HCT116 (cell line): ENCODE results near the gene CHN1. TPM values are rescaled to one million over a fixed set of nuclear protein-coding genes. Genes with fewer than 3 reads are reported as not detected.

Experiments used
- ATAC-seq: fragments of 200-7000 bp; cut with Tn5 transposase; 2 replicates; pipeline ENCODE4 v1.9.1; 2020; ENCODE audit warnings: mild to moderate bottlenecking, moderate library complexity
- BruUV-seq: library from RNA; stranded (reverse); fragments of 400-500 nt; replicated peaks from 2 replicates; lab custom pipeline; 2021; lab: Mats Ljungman, UMichigan
- CTCF ChIA-PET: fragments of 300-600 bp; sonication (Branson Sonifier 250); formaldehyde crosslinking; loops from one replicate; lab custom pipeline; 2021; ENCODE audit warnings: antibody characterized with exemption; lab: Charles Lee
- POLR2A ChIA-PET: fragments of 300-600, 350-600 bp; sonication (Branson Sonifier 250); formaldehyde crosslinking; loops from one replicate; lab custom pipeline; 2021; ENCODE audit warnings: antibody characterized with exemption; lab: Charles Lee
- RAD21 ChIA-PET, 2 experiments: fragments of 300-600 bp; sonication (Branson Sonifier 250); formaldehyde crosslinking; loops; one replicate each; lab custom pipeline; 2023; ENCODE audit warnings: low total read pairs in 2 of 2; ENCODE audit not compliant: uncharacterized antibody in 2 of 2, unreplicated experiment in 2 of 2, low non-redundant PET in 1 of 2; lab: Charles Lee
- DNase-seq: peaks from one replicate; pipeline ENCODE4 v3.0.0-alpha.2; 2010; ENCODE audit warnings: low read depth, low spot score
- H2AFZ ChIP-seq: fragments of 200-600 bp; shearing (Covaris generic), sonication (generic); 2 replicates; pipeline ENCODE4 v1.6.1; 2017; ENCODE audit warnings: low read depth, mixed run types, mixed read lengths, antibody characterized with exemption, low read length; ENCODE audit not compliant: poor library complexity, severe bottlenecking
- H3K27ac ChIP-seq: 2 replicates; pipeline ENCODE4 v1.5.1; 2012; ENCODE audit warnings: low read depth, low read length
- H3K27me3 ChIP-seq: fragments of 200-600 bp; sonication (generic); 2 replicates; pipeline ENCODE4 v1.6.1; 2016; ENCODE audit warnings: mixed run types, low read length, mixed read lengths; ENCODE audit not compliant: insufficient read depth
- H3K36me3 ChIP-seq, 2 experiments: fragments of 200-500 bp in 1 of 2; fragments of 200-600 bp in 1 of 2; sonication (Bioruptor generic) in 1 of 2; sonication (generic) in 1 of 2; 2 replicates each; pipeline versions ENCODE4 v1.5.1 to v1.6.1; 2014 to 2016; ENCODE audit warnings: low read length in 2 of 2, inconsistent platforms in 1 of 2, mixed read lengths in 1 of 2, mixed run types in 1 of 2; ENCODE audit not compliant: insufficient read depth in 2 of 2, control insufficient read depth in 1 of 2
- H3K4me1 ChIP-seq, 2 experiments: fragments of 200-600 bp in 1 of 2; sonication (generic) in 1 of 2; 2 replicates each; pipeline versions ENCODE4 v1.5.1 to v1.6.1; 2012 to 2017; ENCODE audit warnings: low read length in 2 of 2, inconsistent platforms in 1 of 2, mild to moderate bottlenecking in 1 of 2, mixed read lengths in 1 of 2, mixed run types in 1 of 2, moderate library complexity in 1 of 2; ENCODE audit not compliant: insufficient read depth in 2 of 2, control insufficient read depth in 1 of 2
- H3K4me2 ChIP-seq: fragments of 200-600 bp; sonication (generic); 2 replicates; pipeline ENCODE4 v1.6.1; 2017; ENCODE audit warnings: mixed run types, low read length, mixed read lengths
- H3K4me3 ChIP-seq, 2 experiments: fragments of 200-600 bp in 1 of 2; sonication (generic) in 1 of 2; replicated peaks in 1 of 2; 2 replicates each; pipeline ENCODE4 v1.5.1; 2011 to 2016; ENCODE audit warnings: low read length in 2 of 2, control low read depth in 1 of 2, low read depth in 1 of 2, mild to moderate bottlenecking in 1 of 2, mixed read lengths in 1 of 2, mixed run types in 1 of 2
- H3K79me2 ChIP-seq: fragments of 200-600 bp; sonication (generic); 2 replicates; pipeline ENCODE4 v1.6.1; 2017; ENCODE audit warnings: mild to moderate bottlenecking, mixed run types, low read length, moderate library complexity, mixed read lengths; ENCODE audit not compliant: insufficient read depth
- H3K9ac ChIP-seq: fragments of 200-600 bp; sonication (generic); 2 replicates; pipeline ENCODE4 v1.6.1; 2016; ENCODE audit warnings: low read length, mixed read lengths
- H3K9me2 ChIP-seq: fragments of 200-600 bp; sonication (generic), shearing (Covaris generic); 2 replicates; pipeline ENCODE4 v1.6.1; 2017; ENCODE audit warnings: mixed run types, mild to moderate bottlenecking, moderate library complexity; ENCODE audit not compliant: insufficient read depth
- H3K9me3 ChIP-seq, 2 experiments: fragments of 200-500 bp in 1 of 2; fragments of 200-600 bp in 1 of 2; sonication (Bioruptor generic) in 1 of 2; sonication (generic) in 1 of 2; 2 replicates each; pipeline ENCODE4 v1.6.1; 2014 to 2017; ENCODE audit warnings: low read length in 2 of 2, mixed read lengths in 2 of 2, inconsistent platforms in 1 of 2, low read depth in 1 of 2, mild to moderate bottlenecking in 1 of 2, mixed run types in 1 of 2, moderate library complexity in 1 of 2; ENCODE audit not compliant: control insufficient read depth in 1 of 2, insufficient read depth in 1 of 2
- H4K20me1 ChIP-seq: fragments of 200-600 bp; sonication (generic), shearing (Covaris generic); 2 replicates; pipeline ENCODE4 v1.6.1; 2017; ENCODE audit warnings: mixed run types, mild to moderate bottlenecking, moderate library complexity; ENCODE audit not compliant: insufficient read depth
- ATF3 ChIP-seq: IDR thresholded peaks from 2 replicates; pipeline ENCODE4 v1.6.1; 2012
- ELF1 ChIP-seq: IDR thresholded peaks from 2 replicates; pipeline ENCODE4 v1.6.1; 2012; ENCODE audit warnings: low read depth, borderline replicate concordance
- EZH2 ChIP-seq: fragments of 200-600 bp; sonication (generic); IDR thresholded peaks from 2 replicates; pipeline ENCODE4 v1.6.1; 2017; ENCODE audit warnings: antibody characterized with exemption, mixed run types
- EZH2phosphoT487 ChIP-seq: fragments of 200-600 bp; IDR thresholded peaks from 2 replicates; pipeline ENCODE4 v1.6.1; 2018; ENCODE audit warnings: antibody characterized with exemption, borderline replicate concordance
- FOSL1 ChIP-seq: IDR thresholded peaks from 2 replicates; pipeline ENCODE4 v1.6.1; 2012; ENCODE audit warnings: low read depth
- MAX ChIP-seq: IDR thresholded peaks from 2 replicates; pipeline ENCODE4 v1.6.1; 2012
- POLR2AphosphoS5 ChIP-seq: IDR thresholded peaks from 2 replicates; pipeline ENCODE4 v1.6.1; 2011; ENCODE audit warnings: mild to moderate bottlenecking, low read depth, low read length, moderate library complexity
- SIN3A ChIP-seq: IDR thresholded peaks from 2 replicates; pipeline ENCODE4 v1.6.1; 2012; ENCODE audit warnings: low read depth
- SP1 ChIP-seq: IDR thresholded peaks from 2 replicates; pipeline ENCODE4 v1.6.1; 2012; ENCODE audit warnings: low read depth
- ZBTB33 ChIP-seq: IDR thresholded peaks from 2 replicates; pipeline ENCODE4 v1.6.1; 2011; ENCODE audit warnings: mild to moderate bottlenecking, low read length, moderate library complexity; ENCODE audit not compliant: insufficient replicate concordance; ENCODE audit errors: extremely low read depth
- ZFX ChIP-seq: fragments of 450-650 bp; IDR thresholded peaks from 2 replicates; pipeline ENCODE4 v1.6.1; 2017
- intact Hi-C: fragments of 100-400 bp; cut with micrococcal nuclease; formaldehyde crosslinking; loops from 2 replicates; pipeline ENCODE4 v1.10.0; 2022
- total RNA-seq: library from RNA; stranded (reverse); gene quantifications from one replicate; pipeline ENCODE4 v1.2.1, GENCODE V29; 2021; ENCODE audit not compliant: unreplicated experiment

The CHN1 gene
- total RNA-seq, 1 experiment from 2014 or later = 3.6 TPM

GRCh38 chr2:175034716-175035115, 29.5 kb upstream of the CHN1 start:
- DNase-seq (no peak), ATAC-seq (no peak)
- ChIA-PET POLR2A (no interaction called here), CTCF (no interaction called here), RAD21 (no interaction called here)
- Histone ChIP-seq H4K20me1 (no peaks in the 10 kb centered on the region), H3K9me2 (no peaks in the 10 kb centered on the region), H3K4me3 (no peak overlapping the region), H3K27ac (no peak overlapping the region), H3K9ac (no peak overlapping the region), H2AFZ (no peak overlapping the region), H3K36me3 (no peaks in the 10 kb centered on the region), H3K9me3 (no peaks in the 10 kb centered on the region), H3K4me1 (no peaks in the 10 kb centered on the region; a peak in 1 of 4 replicates), H3K4me2 (no peak overlapping the region), H3K79me2 (no peaks in the 10 kb centered on the region), H3K27me3 (no peaks in the 10 kb centered on the region)
- no TSS peak for BruUV-seq
- no peak for TF ChIP-seq EZH2phosphoT487
- no peak for TF ChIP-seq MAX
- TF ChIP-seq ZFX = no peak
- TF ChIP-seq POLR2AphosphoS5 = no peak
- TF ChIP-seq SP1 = no peak
- no peak for TF ChIP-seq SIN3A
- TF ChIP-seq ZBTB33 = no peak
- TF ChIP-seq ATF3 = no peak
- TF ChIP-seq FOSL1 = no peak
- no peak for TF ChIP-seq ELF1
- no peak for TF ChIP-seq EZH2
- intact Hi-C loops = loop anchor here (5.0 kb wide), 1 partner anchor 1053 kb away; no protein-coding TSS in a partner anchor
